Mammary epithelial cell (primary cell): ENCODE results near the gene TLCD5.

Experiments used
- CTCF ChIP-seq, 2 donors: IDR thresholded peaks in 1 of 2; conservative IDR thresholded peaks in 1 of 2; 2 replicates each; pipeline ENCODE4 v1.5.1; 2011 to 2012; ENCODE audit warnings: inconsistent platforms in 2 of 2, low read length in 2 of 2, mild to moderate bottlenecking in 2 of 2, control low read depth in 1 of 2, low read depth in 1 of 2; ENCODE audit not compliant: insufficient read depth in 1 of 2; ENCODE audit errors: extremely low read depth in 1 of 2
- EZH2 ChIP-seq: IDR thresholded peaks from 2 replicates; pipeline ENCODE4 v1.6.1; 2012; ENCODE audit warnings: low read length, inconsistent platforms, borderline replicate concordance

- TF ChIP-seq CTCF (conservative IDR thresholded peaks at IDR 0.05 in 1 of 2, IDR thresholded peaks at IDR 0.05 in 1 of 2; ENCODE audit: extremely low read depth in 1 of 2, insufficient read depth in 1 of 2, low read depth in 1 of 2, low read length in 2 of 2) (no peak), EZH2 (no peak)
Measured at GRCh38 chr11:120327311-120327710, 2.2 kb downstream of the TLCD5 start.
